Gastroesophageal sphincter (tissue), 4 donors: Measurements from ENCODE around the gene FSTL5. TPM values are rescaled to one million over a fixed set of nuclear protein-coding genes. Genes with fewer than 3 reads are reported as not detected.

Experiments used
- ATAC-seq: fragments of 150-250 bp; one replicate; pipeline ENCODE4 v1.9.1; 2016; ENCODE audit warnings: mild to moderate bottlenecking, moderate library complexity
- H3K27ac ChIP-seq, 4 donors: fragments of 200-600 bp; sonication (generic) in 3 of 4; 1 replicate in 3 of 4; 2 replicates in 1 of 4; pipeline ENCODE4 v1.5.1; 2016 to 2019
- H3K27me3 ChIP-seq: fragments of 200-600 bp; sonication (generic); one replicate; pipeline ENCODE4 v1.5.1; 2019
- H3K36me3 ChIP-seq, 2 donors: fragments of 200-600 bp; sonication (generic); one replicate each; pipeline ENCODE4 v1.5.1; 2019; ENCODE audit warnings: control low read depth in 1 of 2
- H3K4me1 ChIP-seq, 3 donors: fragments of 200-600 bp; sonication (generic); 1 replicate in 2 of 3; 2 replicates in 1 of 3; pipeline ENCODE4 v1.5.1; 2016 to 2019; ENCODE audit warnings: control low read depth in 2 of 3
- H3K4me3 ChIP-seq, 2 donors: fragments of 200-600 bp; sonication (generic); one replicate each; pipeline ENCODE4 v1.5.1; 2019; ENCODE audit warnings: mild to moderate bottlenecking in 1 of 2, moderate library complexity in 1 of 2
- H3K9me3 ChIP-seq, 3 donors: fragments of 200-600 bp; sonication (generic); one replicate each; pipeline ENCODE4 v1.5.1; 2017 to 2019; ENCODE audit warnings: control low read depth in 2 of 3
- CTCF ChIP-seq, 4 experiments: fragments of 200-600 bp in 2 of 4; fragments of 450-650 bp in 2 of 4; sonication (generic) in 1 of 4; IDR thresholded peaks; one replicate each; pipeline ENCODE4 v1.5.1; 2017 to 2019; ENCODE audit warnings: antibody characterized with exemption in 4 of 4, mild to moderate bottlenecking in 2 of 4, moderate library complexity in 2 of 4
- EP300 ChIP-seq: sonication (generic); formaldehyde crosslinking; IDR thresholded peaks from one replicate; pipeline ENCODE4 v1.6.1; 2017; ENCODE audit warnings: antibody characterized with exemption, mild to moderate bottlenecking
- POLR2A ChIP-seq, 2 donors: fragments of 450-650 bp; IDR thresholded peaks; one replicate each; pipeline ENCODE4 v1.6.1; 2017; ENCODE audit warnings: antibody characterized with exemption in 2 of 2, mild to moderate bottlenecking in 2 of 2, moderate library complexity in 1 of 2
- POLR2AphosphoS5 ChIP-seq: sonication (generic); formaldehyde crosslinking; IDR thresholded peaks from one replicate; pipeline ENCODE4 v1.6.1; 2017; ENCODE audit warnings: antibody characterized with exemption
- WGBS, 2 donors: methylation state at CpG; one replicate each; pipeline ENCODE4 v1.1.5; 2018; ENCODE audit warnings: low coverage in 1 of 2; 5-methylcytosine and 5-hydroxymethylcytosine counted together
- total RNA-seq, 4 donors: library from RNA; depleted of rRNA; stranded (reverse); fragments of >200 nt; gene quantifications; one replicate each; pipeline ENCODE4 v1.1.0, GENCODE V29; 2016

FSTL5 gene
- total RNA-seq, 4 donors from 2014 or later = 0.27 to 0.57 TPM; not detected in 2

- 29 to 57% methylated on average over 1 of the region's 2 CpGs for WGBS, 2 donors
- H3K27me3 ChIP-seq = no peaks in the 10 kb centered on the region
- no peak for ATAC-seq
These were observed 827.7 kb downstream of the FSTL5 start for GRCh38 chr4:161336016-161336530.

More at GRCh38 chr4:161336016-161336530, 827.7 kb downstream of the FSTL5 start:
- no peak overlapping the region for H3K27ac ChIP-seq
- H3K4me3 ChIP-seq = no peak overlapping the region
- TF ChIP-seq POLR2A (IDR thresholded peaks at IDR 0.05) (no peak), EP300 (no peak), POLR2AphosphoS5 (no peak), CTCF (IDR thresholded peaks at IDR 0.05) (no peak)
- H3K36me3 ChIP-seq = no peaks in the 10 kb centered on the region
- no peaks in the 10 kb centered on the region for H3K4me1 ChIP-seq
- no peaks in the 10 kb centered on the region for H3K9me3 ChIP-seq
